ENCODE measurements around the gene HSD17B1.
"Not testable (repeated sequence)": the region's sequence is repeated elsewhere in the genome, so short reads cannot be mapped to it uniquely, and the experiment has no call there.

The HSD17B1 gene

DNA sequence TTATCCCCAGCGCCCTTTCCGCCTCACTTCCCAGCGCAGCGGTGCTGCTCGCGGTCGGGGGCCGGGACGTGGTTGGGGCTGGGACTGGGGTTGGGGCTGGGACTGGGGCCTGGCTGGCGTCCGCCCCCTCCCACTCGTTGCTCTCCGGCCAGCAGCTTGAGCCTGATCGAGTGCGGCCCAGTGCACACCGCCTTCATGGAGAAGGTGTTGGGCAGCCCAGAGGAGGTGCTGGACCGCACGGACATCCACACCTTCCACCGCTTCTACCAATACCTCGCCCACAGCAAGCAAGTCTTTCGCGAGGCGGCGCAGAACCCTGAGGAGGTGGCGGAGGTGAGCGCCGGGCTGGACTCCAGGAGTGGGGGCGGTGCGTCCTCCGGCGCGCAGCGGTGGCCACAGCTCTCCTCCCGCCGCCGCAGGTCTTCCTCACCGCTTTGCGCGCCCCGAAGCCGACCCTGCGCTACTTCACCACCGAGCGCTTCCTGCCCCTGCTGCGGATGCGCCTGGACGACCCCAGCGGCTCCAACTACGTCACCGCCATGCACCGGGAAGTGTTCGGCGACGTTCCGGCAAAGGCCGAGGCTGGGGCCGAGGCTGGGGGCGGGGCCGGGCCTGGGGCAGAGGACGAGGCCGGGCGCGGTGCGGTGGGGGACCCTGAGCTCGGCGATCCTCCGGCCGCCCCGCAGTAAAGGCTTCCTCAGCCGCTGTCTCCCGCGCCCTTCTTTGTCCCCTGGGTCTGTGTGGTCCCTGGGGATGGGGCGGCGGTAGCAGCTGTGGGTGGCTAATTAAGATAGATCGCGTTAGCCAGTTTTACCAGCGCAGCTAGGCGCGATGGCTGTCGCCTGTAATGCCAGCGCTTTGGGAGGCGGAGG is 1.8 kb downstream of the HSD17B1 start:
- H3K14ac ChIP-seq (ENCODE audit: low read length), result peak overlapping the region; percentile 40
- peak overlapping the region; percentile 89 to 97 for H3K4me3 ChIP-seq (ENCODE audit: low read length in 2 of 2)
- H3K27ac ChIP-seq (replicated peaks; ENCODE audit: low read length), result peak overlapping the region; percentile 78
- peak overlapping the region; percentile 86 for H3K18ac ChIP-seq (ENCODE audit: low read length)
- H2BK5ac ChIP-seq (ENCODE audit: low read length), result peak overlapping the region; percentile 83
- peak overlapping the region; percentile 2 for H2BK12ac ChIP-seq (ENCODE audit: low read length)
- H3K23ac ChIP-seq (ENCODE audit: low read depth, low read length, poor library complexity), result peak overlapping the region; percentile 50
- DNase-seq (ENCODE audit: low spot score), result peak; percentile 86
- no peaks in the 10 kb centered on the region for H3K36me3 ChIP-seq (replicated peaks in 1 of 2; ENCODE audit: control insufficient read depth in 2 of 2, insufficient read depth in 2 of 2, low read length in 2 of 2)
- H3K4me2 ChIP-seq (ENCODE audit: insufficient read depth, low read length, poor library complexity, severe bottlenecking), result peak overlapping the region; percentile 77
- peaks cover 6 to 8% of the 10 kb centered on the region in 2 donors for H3K4me1 ChIP-seq (ENCODE audit: control insufficient read depth in 2 of 2, insufficient read depth in 1 of 2, low read depth in 1 of 2, low read length in 2 of 2)
- H3K79me1 ChIP-seq (ENCODE audit: low read depth, low read length), result peaks cover 6% of the 10 kb centered on the region
- H3K9ac ChIP-seq (ENCODE audit: low read depth, low read length, poor library complexity), result peak overlapping the region; percentile 95
- peak overlapping the region; percentile 54 for H2AK5ac ChIP-seq (ENCODE audit: low read depth, low read length)
- H2BK120ac ChIP-seq (ENCODE audit: low read depth, low read length), result peak overlapping the region; percentile 47
- peak overlapping the region; percentile 15 for H2BK15ac ChIP-seq (ENCODE audit: low read length)
- H4K8ac ChIP-seq (ENCODE audit: low read depth, low read length), result no peak overlapping the region
- no CpG with 5 or more reads among the region's 82 CpGs for WGBS, 2 donors (ENCODE audit: extremely low coverage in 2 of 2, insufficient read length in 2 of 2, insufficient replicate concordance in 1 of 2)
- H3K4ac ChIP-seq (ENCODE audit: low read length), result peak overlapping the region; percentile 13
- no peaks in the 10 kb centered on the region for H3K27me3 ChIP-seq (ENCODE audit: control insufficient read depth in 3 of 3, insufficient read depth in 3 of 3, low read depth in 1 of 3, low read length in 3 of 3)
- H3K9me3 ChIP-seq (replicated peaks in 1 of 2; ENCODE audit: control insufficient read depth in 2 of 2, insufficient read depth in 1 of 2, low read depth in 1 of 2, low read length in 2 of 2), result no peaks in the 10 kb centered on the region
- peak overlapping the region; percentile 96 for H2AFZ ChIP-seq (ENCODE audit: low read length)
- peak overlapping the region; percentile 2 for H4K91ac ChIP-seq (ENCODE audit: low read depth, low read length, poor library complexity)

DNA sequence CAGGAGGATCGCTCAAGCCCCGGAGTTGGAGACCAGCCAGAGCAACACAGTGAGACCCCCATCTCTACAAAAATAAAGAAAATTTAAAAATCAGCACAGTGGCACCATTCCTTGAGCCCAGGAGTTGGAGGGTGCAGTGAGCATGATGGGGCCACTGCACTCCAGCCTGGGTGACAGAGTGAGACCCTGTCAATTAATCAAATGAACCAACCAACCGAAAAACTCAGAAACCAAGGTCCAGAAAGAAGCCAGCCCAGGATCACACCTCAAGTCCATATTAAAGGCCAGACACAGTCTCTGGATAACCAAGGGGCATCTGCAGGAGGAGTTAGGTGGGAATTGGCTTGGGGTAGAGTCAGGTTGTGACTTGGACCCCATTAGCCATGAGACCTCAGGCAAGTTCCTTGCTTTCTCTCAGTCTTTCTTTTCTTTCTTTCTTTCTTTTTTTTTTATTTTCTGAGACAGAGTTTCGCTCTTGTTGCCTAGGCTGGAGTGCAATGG is 2.4 kb downstream of the HSD17B1 start:
- WGBS, 2 donors (ENCODE audit: extremely low coverage in 2 of 2, insufficient read length in 2 of 2, insufficient replicate concordance in 1 of 2), result no CpG with 5 or more reads among the region's 4 CpGs
- no peak for DNase-seq (ENCODE audit: low spot score)
- H3K23ac ChIP-seq (ENCODE audit: low read depth, low read length, poor library complexity), result peak overlapping the region; percentile 50
- no peak overlapping the region for H2BK120ac ChIP-seq (ENCODE audit: low read depth, low read length)
- H2BK5ac ChIP-seq (ENCODE audit: low read length), result peak overlapping the region; percentile 83
- H3K9ac ChIP-seq (ENCODE audit: low read depth, low read length, poor library complexity), result peak overlapping the region; percentile 95
- no peak overlapping the region for H2BK12ac ChIP-seq (ENCODE audit: low read length)
- H4K8ac ChIP-seq (ENCODE audit: low read depth, low read length), result no peak overlapping the region
- peaks cover 6% of the 10 kb centered on the region for H3K79me1 ChIP-seq (ENCODE audit: low read depth, low read length)
- H3K14ac ChIP-seq (ENCODE audit: low read length), result peak overlapping the region; percentile 25
- H3K27ac ChIP-seq (replicated peaks; ENCODE audit: low read length), result peak overlapping the region; percentile 59
- H2BK15ac ChIP-seq (ENCODE audit: low read length), result peak overlapping the region; percentile 15
- no peaks in the 10 kb centered on the region for H3K9me3 ChIP-seq (replicated peaks in 1 of 2; ENCODE audit: control insufficient read depth in 2 of 2, insufficient read depth in 1 of 2, low read depth in 1 of 2, low read length in 2 of 2)
- H2AK5ac ChIP-seq (ENCODE audit: low read depth, low read length), result no peak overlapping the region
- H3K4me1 ChIP-seq (ENCODE audit: control insufficient read depth in 2 of 2, insufficient read depth in 1 of 2, low read depth in 1 of 2, low read length in 2 of 2), result peaks cover 6 to 8% of the 10 kb centered on the region in 2 donors
- H3K4ac ChIP-seq (ENCODE audit: low read length), result no peak overlapping the region
- H4K91ac ChIP-seq (ENCODE audit: low read depth, low read length, poor library complexity), result no peak overlapping the region
- H3K36me3 ChIP-seq (replicated peaks in 1 of 2; ENCODE audit: control insufficient read depth in 2 of 2, insufficient read depth in 2 of 2, low read length in 2 of 2), result no peaks in the 10 kb centered on the region
- no peaks in the 10 kb centered on the region for H3K27me3 ChIP-seq (ENCODE audit: control insufficient read depth in 3 of 3, insufficient read depth in 3 of 3, low read depth in 1 of 3, low read length in 3 of 3)
- peak overlapping the region; percentile 89 to 97 for H3K4me3 ChIP-seq (ENCODE audit: low read length in 2 of 2)
- H3K18ac ChIP-seq (ENCODE audit: low read length), result peak overlapping the region; percentile 86
- H2AFZ ChIP-seq (ENCODE audit: low read length), result peak overlapping the region; percentile 96
- H3K4me2 ChIP-seq (ENCODE audit: insufficient read depth, low read length, poor library complexity, severe bottlenecking), result peak overlapping the region; percentile 77

DNA sequence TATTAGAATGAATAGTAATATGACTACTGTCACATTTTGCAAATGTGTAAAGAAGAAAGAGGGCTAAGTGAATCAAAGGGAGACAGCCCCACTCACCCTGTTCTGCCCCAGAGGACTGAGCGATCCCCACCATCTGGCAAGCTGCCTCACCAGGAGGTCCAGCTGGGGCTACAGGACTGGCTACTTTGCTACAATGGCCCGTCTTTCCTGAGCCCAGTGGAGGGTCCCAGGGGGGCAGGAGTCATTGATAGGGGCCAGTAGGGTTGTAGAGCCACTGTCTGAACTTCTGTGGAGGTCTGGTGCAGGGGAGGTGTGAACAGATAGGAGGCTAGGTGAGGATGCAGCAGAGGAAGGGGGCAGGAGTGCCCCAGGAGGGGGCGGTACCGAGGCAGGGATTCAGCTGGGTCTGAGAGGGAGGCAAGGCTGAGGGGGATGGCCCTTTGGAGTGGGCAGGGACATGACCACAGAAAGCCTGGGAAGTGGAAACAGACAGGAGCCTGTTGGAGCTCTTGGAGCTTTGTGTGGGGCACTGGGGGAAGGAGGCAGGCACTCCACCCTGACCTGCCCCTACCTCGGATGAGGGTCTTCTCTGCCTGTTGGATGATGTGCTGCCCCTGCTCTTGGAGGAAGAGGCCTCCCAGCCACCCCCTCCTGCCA is 3.4 kb downstream of the HSD17B1 start:
- H4K91ac ChIP-seq (ENCODE audit: low read depth, low read length, poor library complexity); H3K4me3 ChIP-seq (ENCODE audit: low read length in 2 of 2); H3K23ac ChIP-seq (ENCODE audit: low read depth, low read length, poor library complexity); H3K4me2 ChIP-seq (ENCODE audit: insufficient read depth, low read length, poor library complexity, severe bottlenecking); H3K27me3 ChIP-seq (ENCODE audit: control insufficient read depth in 3 of 3, insufficient read depth in 3 of 3, low read depth in 1 of 3, low read length in 3 of 3); H3K14ac ChIP-seq (ENCODE audit: low read length); H3K4me1 ChIP-seq (ENCODE audit: control insufficient read depth in 2 of 2, insufficient read depth in 1 of 2, low read depth in 1 of 2, low read length in 2 of 2); H3K18ac ChIP-seq (ENCODE audit: low read length); H3K79me1 ChIP-seq (ENCODE audit: low read depth, low read length); H2BK15ac ChIP-seq (ENCODE audit: low read length); H2BK5ac ChIP-seq (ENCODE audit: low read length); H3K27ac ChIP-seq (replicated peaks; ENCODE audit: low read length); H2BK12ac ChIP-seq (ENCODE audit: low read length); H3K9ac ChIP-seq (ENCODE audit: low read depth, low read length, poor library complexity); H3K4ac ChIP-seq (ENCODE audit: low read length); H2AFZ ChIP-seq (ENCODE audit: low read length); H3K9me3 ChIP-seq (replicated peaks in 1 of 2; ENCODE audit: control insufficient read depth in 2 of 2, insufficient read depth in 1 of 2, low read depth in 1 of 2, low read length in 2 of 2); H4K8ac ChIP-seq (ENCODE audit: low read depth, low read length); H2AK5ac ChIP-seq (ENCODE audit: low read depth, low read length); H2BK120ac ChIP-seq (ENCODE audit: low read depth, low read length); H3K36me3 ChIP-seq (replicated peaks in 1 of 2; ENCODE audit: control insufficient read depth in 2 of 2, insufficient read depth in 2 of 2, low read length in 2 of 2); DNase-seq (ENCODE audit: low spot score): not testable (repeated sequence)
- no CpG with 5 or more reads among the region's 5 CpGs for WGBS, 2 donors (ENCODE audit: extremely low coverage in 2 of 2, insufficient read length in 2 of 2, insufficient replicate concordance in 1 of 2)

DNA sequence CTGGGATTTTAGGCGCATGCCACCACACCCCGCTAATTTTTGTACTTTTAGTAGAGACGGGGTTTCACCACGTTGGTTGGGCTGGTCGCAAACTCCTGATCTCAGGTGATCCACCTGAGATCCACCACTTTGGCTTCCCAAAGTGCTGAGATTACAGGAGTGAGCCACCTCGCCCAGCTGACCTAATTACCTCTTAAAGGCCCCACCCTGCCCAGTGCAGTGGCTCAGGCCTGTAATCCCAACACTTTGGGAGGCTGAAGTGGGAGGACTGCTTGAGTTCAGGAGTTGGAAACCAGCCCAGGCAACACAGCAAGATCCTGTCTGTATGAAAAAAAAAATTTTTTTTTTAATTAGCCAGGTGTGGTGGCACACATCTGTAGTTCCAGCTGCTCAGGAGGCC is 6.4 kb downstream of the HSD17B1 start:
- H3K4me3 ChIP-seq (ENCODE audit: low read length in 2 of 2), result no peak overlapping the region
- H3K9me3 ChIP-seq (replicated peaks in 1 of 2; ENCODE audit: control insufficient read depth in 2 of 2, insufficient read depth in 1 of 2, low read depth in 1 of 2, low read length in 2 of 2), result no peaks in the 10 kb centered on the region
- H3K23ac ChIP-seq (ENCODE audit: low read depth, low read length, poor library complexity), result no peak overlapping the region
- peaks cover 11 to 15% of the 10 kb centered on the region in 2 donors for H3K4me1 ChIP-seq (ENCODE audit: control insufficient read depth in 2 of 2, insufficient read depth in 1 of 2, low read depth in 1 of 2, low read length in 2 of 2)
- no peak overlapping the region for H3K27ac ChIP-seq (replicated peaks; ENCODE audit: low read length)
- H2BK5ac ChIP-seq (ENCODE audit: low read length), result no peak overlapping the region
- no peaks in the 10 kb centered on the region for H3K27me3 ChIP-seq (ENCODE audit: control insufficient read depth in 3 of 3, insufficient read depth in 3 of 3, low read depth in 1 of 3, low read length in 3 of 3)
- no peak overlapping the region for H3K9ac ChIP-seq (ENCODE audit: low read depth, low read length, poor library complexity)
- H3K4ac ChIP-seq (ENCODE audit: low read length), result no peak overlapping the region
- H2AK5ac ChIP-seq (ENCODE audit: low read depth, low read length), result no peak overlapping the region
- no peak overlapping the region for H3K18ac ChIP-seq (ENCODE audit: low read length)
- H3K36me3 ChIP-seq (replicated peaks in 1 of 2; ENCODE audit: control insufficient read depth in 2 of 2, insufficient read depth in 2 of 2, low read length in 2 of 2), result peaks cover 3 to 10% of the 10 kb centered on the region in 2 donors
- no peak overlapping the region for H3K14ac ChIP-seq (ENCODE audit: low read length)
- no peak overlapping the region for H2BK120ac ChIP-seq (ENCODE audit: low read depth, low read length)
- peaks cover 10% of the 10 kb centered on the region for H3K79me1 ChIP-seq (ENCODE audit: low read depth, low read length)
- H2AFZ ChIP-seq (ENCODE audit: low read length), result no peak overlapping the region
- DNase-seq (ENCODE audit: low spot score), result no peak
- H4K8ac ChIP-seq (ENCODE audit: low read depth, low read length), result no peak overlapping the region
- no peak overlapping the region for H2BK12ac ChIP-seq (ENCODE audit: low read length)
- no peak overlapping the region for H4K91ac ChIP-seq (ENCODE audit: low read depth, low read length, poor library complexity)
- no peak overlapping the region for H2BK15ac ChIP-seq (ENCODE audit: low read length)
- no peak overlapping the region for H3K4me2 ChIP-seq (ENCODE audit: insufficient read depth, low read length, poor library complexity, severe bottlenecking)
- WGBS, 2 donors (ENCODE audit: extremely low coverage in 2 of 2, insufficient read length in 2 of 2, insufficient replicate concordance in 1 of 2), result no CpG with 5 or more reads among the region's 6 CpGs

All from neuronal stem cell (in vitro differentiated cells).